PC-3 (cell line): ENCODE data around the gene SKA2.

Experiments
- EZH2 ChIP-seq: fragments of 300-600 bp; sonication (generic); IDR thresholded peaks from one replicate; pipeline ENCODE4 v1.6.1; 2017; ENCODE audit warnings: antibody characterized with exemption, mild to moderate bottlenecking, low read length; ENCODE audit not compliant: unreplicated experiment
- EZH2phosphoT487 ChIP-seq: fragments of 300-600 bp; sonication (generic); IDR thresholded peaks from 2 replicates; pipeline ENCODE4 v1.6.1; 2018; ENCODE audit warnings: mild to moderate bottlenecking, antibody characterized with exemption, low read length, borderline replicate concordance
- TF ChIP-seq, protein P1 (sequence below): fragments of 300-600 bp; sonication (generic); conservative IDR thresholded peaks from 2 replicates; pipeline ENCODE4 v1.5.1; 2017; ENCODE audit warnings: antibody characterized with exemption, low read depth, mild to moderate bottlenecking, low read length

DNA sequence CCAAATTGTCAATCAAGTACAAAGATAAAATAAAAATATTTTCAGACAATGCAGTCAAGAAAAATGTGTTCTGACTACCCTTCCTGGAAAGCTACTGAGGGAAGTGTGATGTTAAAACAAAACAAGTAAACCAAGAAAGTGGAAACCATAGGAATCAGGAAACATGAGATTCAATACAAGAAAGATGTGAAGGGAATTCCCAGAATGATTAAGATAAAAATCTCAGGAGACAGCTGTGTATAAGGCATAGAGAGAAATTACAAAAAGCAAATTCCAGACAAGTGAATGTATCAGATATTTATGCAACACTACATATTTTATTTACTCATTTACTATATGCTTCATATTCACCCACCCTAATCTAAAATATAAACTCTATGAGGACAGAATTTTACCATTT, 80.5 kb downstream of the SKA2 start:
- TF ChIP-seq, protein P1, sequence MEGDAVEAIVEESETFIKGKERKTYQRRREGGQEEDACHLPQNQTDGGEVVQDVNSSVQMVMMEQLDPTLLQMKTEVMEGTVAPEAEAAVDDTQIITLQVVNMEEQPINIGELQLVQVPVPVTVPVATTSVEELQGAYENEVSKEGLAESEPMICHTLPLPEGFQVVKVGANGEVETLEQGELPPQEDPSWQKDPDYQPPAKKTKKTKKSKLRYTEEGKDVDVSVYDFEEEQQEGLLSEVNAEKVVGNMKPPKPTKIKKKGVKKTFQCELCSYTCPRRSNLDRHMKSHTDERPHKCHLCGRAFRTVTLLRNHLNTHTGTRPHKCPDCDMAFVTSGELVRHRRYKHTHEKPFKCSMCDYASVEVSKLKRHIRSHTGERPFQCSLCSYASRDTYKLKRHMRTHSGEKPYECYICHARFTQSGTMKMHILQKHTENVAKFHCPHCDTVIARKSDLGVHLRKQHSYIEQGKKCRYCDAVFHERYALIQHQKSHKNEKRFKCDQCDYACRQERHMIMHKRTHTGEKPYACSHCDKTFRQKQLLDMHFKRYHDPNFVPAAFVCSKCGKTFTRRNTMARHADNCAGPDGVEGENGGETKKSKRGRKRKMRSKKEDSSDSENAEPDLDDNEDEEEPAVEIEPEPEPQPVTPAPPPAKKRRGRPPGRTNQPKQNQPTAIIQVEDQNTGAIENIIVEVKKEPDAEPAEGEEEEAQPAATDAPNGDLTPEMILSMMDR: no peak
- TF ChIP-seq EZH2 (no peak), EZH2phosphoT487 (no peak)
